Panc1 (cell line): Measurements from ENCODE around the gene SLC2A4. TPM values are rescaled to one million over a fixed set of nuclear protein-coding genes. Genes with fewer than 3 reads are reported as not detected.

Experiments
- ATAC-seq: fragments of 200-7000 bp; cut with Tn5 transposase; 2 replicates; pipeline ENCODE4 v1.9.1; 2020; ENCODE audit warnings: mild to moderate bottlenecking, moderate library complexity
- BruUV-seq: library from RNA; stranded (reverse); fragments of 400-500 nt; replicated peaks from 2 replicates; lab custom pipeline; 2021; lab: Mats Ljungman, UMichigan
- CTCF ChIA-PET: fragments of 300-600 bp; sonication (Branson Sonifier 250); formaldehyde crosslinking; loops from one replicate; lab custom pipeline; 2022; ENCODE audit warnings: antibody characterized with exemption; lab: Charles Lee
- POLR2A ChIA-PET: fragments of 300-600 bp; sonication (Branson Sonifier 250); formaldehyde crosslinking; loops from one replicate; lab custom pipeline; 2022; ENCODE audit warnings: antibody characterized with exemption; lab: Charles Lee
- DNase-seq: peaks from one replicate; pipeline ENCODE4 v3.0.0-alpha.2; 2010; ENCODE audit warnings: low read depth, low spot score
- H3K27ac ChIP-seq: 2 replicates; pipeline ENCODE4 v1.5.1; 2011; ENCODE audit warnings: mild to moderate bottlenecking, low read length, inconsistent platforms
- H3K27me3 ChIP-seq: fragments of 200-500 bp; sonication (Bioruptor generic); 2 replicates; pipeline ENCODE4 v1.6.0; 2014; ENCODE audit warnings: low read length, inconsistent platforms; ENCODE audit not compliant: control insufficient read depth, insufficient read depth
- H3K36me3 ChIP-seq: fragments of 200-500 bp; sonication (Bioruptor generic); 2 replicates; pipeline ENCODE4 v1.5.1; 2014; ENCODE audit warnings: inconsistent platforms, mild to moderate bottlenecking, low read length, moderate library complexity; ENCODE audit not compliant: control insufficient read depth, insufficient read depth
- H3K4me1 ChIP-seq: 2 replicates; pipeline ENCODE4 v1.5.1; 2011; ENCODE audit warnings: inconsistent platforms, mild to moderate bottlenecking, low read length, moderate library complexity; ENCODE audit not compliant: control insufficient read depth, insufficient read depth
- H3K4me3 ChIP-seq, 2 experiments: 2 replicates each; pipeline ENCODE4 v1.5.1; 2011 to 2012; ENCODE audit warnings: low read depth in 2 of 2, low read length in 2 of 2, mild to moderate bottlenecking in 2 of 2, inconsistent platforms in 1 of 2, moderate library complexity in 1 of 2
- H3K9me3 ChIP-seq: fragments of 200-500 bp; sonication (Bioruptor generic); 2 replicates; pipeline ENCODE4 v1.5.1; 2014; ENCODE audit warnings: low read depth, mild to moderate bottlenecking, inconsistent platforms, low read length, moderate library complexity; ENCODE audit not compliant: control insufficient read depth, insufficient read depth
- POLR2AphosphoS5 ChIP-seq: IDR thresholded peaks from 2 replicates; pipeline ENCODE4 v1.6.1; 2012; ENCODE audit warnings: mild to moderate bottlenecking, low read depth, low read length, moderate library complexity
- SIN3A ChIP-seq: IDR thresholded peaks from 2 replicates; pipeline ENCODE4 v1.6.1; 2012; ENCODE audit warnings: low read depth, mild to moderate bottlenecking, low read length, moderate library complexity, borderline replicate concordance; ENCODE audit not compliant: insufficient read depth
- TCF7L2 ChIP-seq: IDR thresholded peaks from 2 replicates; pipeline ENCODE4 v1.6.1; 2011; ENCODE audit warnings: mild to moderate bottlenecking, low read depth, low read length, inconsistent platforms
- in situ Hi-C: cut with HindIII; loops from 2 replicates; pipeline ENCODE4 v1.10.0; 2016; ENCODE audit warnings: low sequenced_read_pairs, low pct_unique_long_range_greater_than_20kb
- intact Hi-C: fragments of 100-400 bp; cut with micrococcal nuclease; formaldehyde crosslinking; loops from one replicate; pipeline ENCODE4 v1.10.0; 2022; ENCODE audit not compliant: unreplicated experiment
- total RNA-seq: library from RNA; stranded (reverse); gene quantifications from one replicate; pipeline ENCODE4 v1.2.1, GENCODE V29; 2021; ENCODE audit not compliant: unreplicated experiment
- TF ChIP-seq, protein P1 (sequence below), 2 experiments: IDR thresholded peaks; 2 replicates each; pipeline ENCODE4 v1.6.1; 2011 to 2012; ENCODE audit warnings: low read depth in 2 of 2, control low read depth in 1 of 2, low read length in 1 of 2, mild to moderate bottlenecking in 1 of 2, moderate library complexity in 1 of 2; ENCODE audit not compliant: insufficient read depth in 1 of 2
- TF ChIP-seq, protein P2 (sequence below): fragments of 450-650 bp; IDR thresholded peaks from 2 replicates; pipeline ENCODE4 v1.5.1; 2017; ENCODE audit warnings: mild to moderate bottlenecking

The SLC2A4 gene
- total RNA-seq, 1 experiment from 2014 or later: 0.31 TPM

DNA sequence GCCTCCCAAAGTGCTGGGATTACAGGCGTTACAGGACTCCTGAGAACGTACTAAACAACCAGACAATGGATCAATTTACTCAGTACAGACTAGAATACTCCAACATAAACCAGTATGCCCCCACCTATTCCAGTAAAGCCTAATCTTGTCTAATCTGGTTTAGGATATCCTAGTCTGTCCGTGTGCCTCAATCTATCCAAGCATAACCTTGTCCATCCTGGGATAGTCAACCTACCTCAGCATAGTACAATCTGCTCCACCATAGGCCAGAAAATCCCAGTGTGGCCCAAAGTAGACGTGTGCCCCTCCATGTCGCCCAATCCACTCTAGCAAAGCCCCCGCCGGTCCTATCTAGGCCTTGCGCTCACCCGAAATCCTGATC lies 47.8 kb upstream of the SLC2A4 start:
- Histone ChIP-seq H3K27me3 (no peaks in the 10 kb centered on the region), H3K9me3 (no peaks in the 10 kb centered on the region), H3K4me1 (peaks cover 38% of the 10 kb centered on the region), H3K36me3 (peaks cover 5% of the 10 kb centered on the region), H3K27ac (peak overlapping the region; percentile 99), H3K4me3 (peak overlapping the region; percentile 87 to 92)
- DNase-seq (no peak), ATAC-seq (peak; percentile 8)
- CTCF ChIA-PET: no interaction called here
- intact Hi-C loops: no loop called here
- POLR2A ChIA-PET: no interaction called here
- TF ChIP-seq POLR2AphosphoS5: no peak
- TF ChIP-seq, protein P1, sequence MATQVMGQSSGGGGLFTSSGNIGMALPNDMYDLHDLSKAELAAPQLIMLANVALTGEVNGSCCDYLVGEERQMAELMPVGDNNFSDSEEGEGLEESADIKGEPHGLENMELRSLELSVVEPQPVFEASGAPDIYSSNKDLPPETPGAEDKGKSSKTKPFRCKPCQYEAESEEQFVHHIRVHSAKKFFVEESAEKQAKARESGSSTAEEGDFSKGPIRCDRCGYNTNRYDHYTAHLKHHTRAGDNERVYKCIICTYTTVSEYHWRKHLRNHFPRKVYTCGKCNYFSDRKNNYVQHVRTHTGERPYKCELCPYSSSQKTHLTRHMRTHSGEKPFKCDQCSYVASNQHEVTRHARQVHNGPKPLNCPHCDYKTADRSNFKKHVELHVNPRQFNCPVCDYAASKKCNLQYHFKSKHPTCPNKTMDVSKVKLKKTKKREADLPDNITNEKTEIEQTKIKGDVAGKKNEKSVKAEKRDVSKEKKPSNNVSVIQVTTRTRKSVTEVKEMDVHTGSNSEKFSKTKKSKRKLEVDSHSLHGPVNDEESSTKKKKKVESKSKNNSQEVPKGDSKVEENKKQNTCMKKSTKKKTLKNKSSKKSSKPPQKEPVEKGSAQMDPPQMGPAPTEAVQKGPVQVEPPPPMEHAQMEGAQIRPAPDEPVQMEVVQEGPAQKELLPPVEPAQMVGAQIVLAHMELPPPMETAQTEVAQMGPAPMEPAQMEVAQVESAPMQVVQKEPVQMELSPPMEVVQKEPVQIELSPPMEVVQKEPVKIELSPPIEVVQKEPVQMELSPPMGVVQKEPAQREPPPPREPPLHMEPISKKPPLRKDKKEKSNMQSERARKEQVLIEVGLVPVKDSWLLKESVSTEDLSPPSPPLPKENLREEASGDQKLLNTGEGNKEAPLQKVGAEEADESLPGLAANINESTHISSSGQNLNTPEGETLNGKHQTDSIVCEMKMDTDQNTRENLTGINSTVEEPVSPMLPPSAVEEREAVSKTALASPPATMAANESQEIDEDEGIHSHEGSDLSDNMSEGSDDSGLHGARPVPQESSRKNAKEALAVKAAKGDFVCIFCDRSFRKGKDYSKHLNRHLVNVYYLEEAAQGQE (IDR thresholded peaks at IDR 0.05; ENCODE audit: insufficient read depth in 1 of 2, low read depth in 2 of 2, low read length in 1 of 2): no peak
- in situ Hi-C loops: no loop called here
- BruUV-seq: no TSS peak

DNA sequence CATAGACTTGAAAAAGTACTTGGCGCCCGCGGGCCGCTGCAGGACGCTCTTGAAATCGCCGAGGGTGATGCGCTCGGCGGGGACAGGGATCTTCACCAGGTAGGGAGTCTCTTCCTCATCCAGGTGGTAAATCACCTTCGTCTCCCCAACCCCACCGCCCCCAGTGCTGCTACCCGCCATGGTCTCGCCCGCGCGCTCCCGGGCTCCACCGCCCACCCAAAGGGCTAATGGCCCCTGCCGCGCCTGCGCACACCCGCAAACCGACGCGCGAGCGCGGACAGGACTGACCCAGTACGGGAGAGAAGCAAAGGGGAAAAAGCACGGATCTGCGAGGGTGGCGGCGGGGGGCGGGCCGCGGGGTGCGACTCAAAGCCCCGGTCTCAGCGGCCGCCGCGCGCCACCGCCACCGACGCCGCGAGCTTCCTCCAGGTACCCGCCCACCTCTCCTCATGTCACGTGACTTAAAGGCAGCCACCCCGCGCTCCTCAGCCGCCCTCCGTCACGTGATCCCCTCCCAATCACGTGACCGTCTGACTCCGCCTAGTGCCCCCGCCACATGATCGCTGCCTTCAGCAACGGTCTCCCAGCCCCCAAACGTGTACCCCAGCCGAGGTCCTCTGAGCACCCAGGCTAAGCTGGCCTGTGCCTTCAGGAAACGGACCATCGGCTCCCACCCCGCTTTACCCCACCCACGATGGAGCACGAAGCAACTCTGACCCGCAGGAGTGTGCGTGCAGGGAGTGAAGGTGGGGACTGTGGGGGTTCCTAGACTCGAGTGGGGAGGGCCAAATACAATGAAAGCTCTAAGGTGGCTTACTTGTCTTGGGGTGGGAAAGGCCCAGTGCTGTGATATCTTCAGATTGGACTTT lies 47.2 kb upstream of the SLC2A4 start, which contains the start of gene DVL2:
TSS of gene DVL2 (minus strand) at position 435 of the 869 bp plus-strand sequence. CDS start at position 180, 255 bp downstream.
- Histone ChIP-seq H3K4me1 (peaks cover 38% of the 10 kb centered on the region), H3K4me3 (peak within 1 kb of the TSS; percentile 87 to 92), H3K36me3 (peaks cover 7% of the 10 kb centered on the region), H3K27ac (peak within 1 kb of the TSS; percentile 99), H3K27me3 (no peaks in the 10 kb centered on the region), H3K9me3 (no peaks in the 10 kb centered on the region)
- CTCF ChIA-PET: no interaction called here
- DNase-seq: no peak
- POLR2A ChIA-PET: interaction anchor here (0.6 kb wide), 1 partner anchor 61 kb away, joined by 5 read pairs; no protein-coding TSS in a partner anchor
- in situ Hi-C loops (no loop called here), intact Hi-C loops (no loop called here)
- BruUV-seq: no TSS peak
- TF ChIP-seq SIN3A (peak; percentile 97), TCF7L2 (peak; percentile 80; the same call in 1 of the 2 replicates), POLR2AphosphoS5 (peak; percentile 99)
- TF ChIP-seq, protein P1 (IDR thresholded peaks at IDR 0.05; ENCODE audit: insufficient read depth in 1 of 2, low read depth in 2 of 2, low read length in 1 of 2): 0 out of 4 replicates have a peak, but pooled peaks of 1 of the 2 experiments have one; percentile 66
- TF ChIP-seq, protein P2, sequence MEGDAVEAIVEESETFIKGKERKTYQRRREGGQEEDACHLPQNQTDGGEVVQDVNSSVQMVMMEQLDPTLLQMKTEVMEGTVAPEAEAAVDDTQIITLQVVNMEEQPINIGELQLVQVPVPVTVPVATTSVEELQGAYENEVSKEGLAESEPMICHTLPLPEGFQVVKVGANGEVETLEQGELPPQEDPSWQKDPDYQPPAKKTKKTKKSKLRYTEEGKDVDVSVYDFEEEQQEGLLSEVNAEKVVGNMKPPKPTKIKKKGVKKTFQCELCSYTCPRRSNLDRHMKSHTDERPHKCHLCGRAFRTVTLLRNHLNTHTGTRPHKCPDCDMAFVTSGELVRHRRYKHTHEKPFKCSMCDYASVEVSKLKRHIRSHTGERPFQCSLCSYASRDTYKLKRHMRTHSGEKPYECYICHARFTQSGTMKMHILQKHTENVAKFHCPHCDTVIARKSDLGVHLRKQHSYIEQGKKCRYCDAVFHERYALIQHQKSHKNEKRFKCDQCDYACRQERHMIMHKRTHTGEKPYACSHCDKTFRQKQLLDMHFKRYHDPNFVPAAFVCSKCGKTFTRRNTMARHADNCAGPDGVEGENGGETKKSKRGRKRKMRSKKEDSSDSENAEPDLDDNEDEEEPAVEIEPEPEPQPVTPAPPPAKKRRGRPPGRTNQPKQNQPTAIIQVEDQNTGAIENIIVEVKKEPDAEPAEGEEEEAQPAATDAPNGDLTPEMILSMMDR: no peak
- ATAC-seq: peak; percentile 69
